Effector memory CD4-positive, alpha-beta T cell (primary cell): ENCODE measurements around the gene SMOC2.
"Not testable (repeated sequence)": the region's sequence is repeated elsewhere in the genome, so short reads cannot be mapped to it uniquely, and the experiment has no call there.

Experiments used
- DNase-seq, 3 donors: peaks; one replicate each; pipeline ENCODE4 v3.0.0-alpha.2; 2020
- H3K27ac ChIP-seq: 2 replicates; pipeline ENCODE4 v1.7.0; 2013; ENCODE audit warnings: mild to moderate bottlenecking, low read length, moderate library complexity; ENCODE audit not compliant: insufficient read depth, poor library complexity, severe bottlenecking
- H3K27me3 ChIP-seq: replicated peaks from 2 replicates; pipeline ENCODE4 v1.7.0; 2013; ENCODE audit warnings: mild to moderate bottlenecking, low read length; ENCODE audit not compliant: insufficient read depth, control insufficient read depth, poor library complexity, severe bottlenecking
- H3K36me3 ChIP-seq: 2 replicates; pipeline ENCODE4 v1.7.0; 2013; ENCODE audit warnings: mild to moderate bottlenecking, low read length, moderate library complexity; ENCODE audit not compliant: control insufficient read depth, insufficient read depth
- H3K4me1 ChIP-seq: 2 replicates; pipeline ENCODE4 v1.7.0; 2013; ENCODE audit warnings: low read length, mild to moderate bottlenecking; ENCODE audit not compliant: control insufficient read depth, insufficient read depth, poor library complexity, severe bottlenecking
- H3K4me3 ChIP-seq: 2 replicates; pipeline ENCODE4 v1.7.0; 2013; ENCODE audit warnings: low read length, low read depth, mild to moderate bottlenecking; ENCODE audit not compliant: insufficient read depth, poor library complexity, severe bottlenecking
- H3K9me3 ChIP-seq: 2 replicates; pipeline ENCODE4 v1.7.0; 2013; ENCODE audit warnings: mild to moderate bottlenecking, low read length, moderate library complexity; ENCODE audit not compliant: control insufficient read depth

The SMOC2 gene

GRCh38 chr6:168602576-168602975 is 161.6 kb downstream of the SMOC2 start:
- H3K36me3 ChIP-seq, result no peaks in the 10 kb centered on the region
- H3K4me1 ChIP-seq, result no peaks in the 10 kb centered on the region
- H3K9me3 ChIP-seq, result no peaks in the 10 kb centered on the region

GRCh38 chr6:168603234-168603633 is 162.2 kb downstream of the SMOC2 start:
- Histone ChIP-seq H3K9me3 (no peaks in the 10 kb centered on the region), H3K4me1 (no peaks in the 10 kb centered on the region), H3K27ac (no peak overlapping the region), H3K27me3 (no peaks in the 10 kb centered on the region), H3K36me3 (no peaks in the 10 kb centered on the region), H3K4me3 (no peak overlapping the region)
- DNase-seq, result no peak

More at GRCh38 chr6:168602576-168602975, 161.6 kb downstream of the SMOC2 start:
- Histone ChIP-seq H3K27ac (no peak overlapping the region), H3K27me3 (no peaks in the 10 kb centered on the region), H3K4me3 (no peak overlapping the region)
- DNase-seq, result no peak

GRCh38 chr6:168605964-168606363 is 165.0 kb downstream of the SMOC2 start:
- no peak overlapping the region for H3K27ac ChIP-seq
- no peaks in the 10 kb centered on the region for H3K36me3 ChIP-seq
- no peaks in the 10 kb centered on the region for H3K27me3 ChIP-seq
- H3K4me3 ChIP-seq, result no peak overlapping the region
- no peak for DNase-seq
- no peaks in the 10 kb centered on the region for H3K4me1 ChIP-seq
- H3K9me3 ChIP-seq, result no peaks in the 10 kb centered on the region

DNA sequence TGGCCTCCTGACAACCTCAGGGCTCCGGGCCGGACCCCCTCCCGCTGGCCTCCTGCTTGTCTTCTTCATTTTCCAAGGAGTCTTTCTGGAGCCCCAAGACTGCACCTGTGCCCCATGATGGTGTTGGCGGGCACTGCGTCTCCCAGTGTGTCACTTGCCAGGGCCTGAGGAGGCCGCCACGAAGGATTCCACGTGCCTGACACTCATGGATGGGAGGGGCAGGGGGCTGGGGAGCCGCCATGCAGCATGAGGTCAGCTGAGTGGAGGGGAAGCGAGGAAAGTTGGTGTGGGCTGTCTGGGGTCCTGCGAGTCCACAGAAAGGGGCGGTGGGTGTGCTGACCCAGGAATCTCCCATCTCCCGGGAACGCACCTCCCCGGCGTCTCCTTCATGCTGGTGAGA is 165.7 kb downstream of the SMOC2 start:
- H3K27ac ChIP-seq, result no peak overlapping the region
- H3K27me3 ChIP-seq, result no peaks in the 10 kb centered on the region
- no peak overlapping the region for H3K4me3 ChIP-seq
- H3K36me3 ChIP-seq, result no peaks in the 10 kb centered on the region
- DNase-seq, result no peak
- no peaks in the 10 kb centered on the region for H3K9me3 ChIP-seq
- H3K4me1 ChIP-seq, result no peaks in the 10 kb centered on the region

DNA sequence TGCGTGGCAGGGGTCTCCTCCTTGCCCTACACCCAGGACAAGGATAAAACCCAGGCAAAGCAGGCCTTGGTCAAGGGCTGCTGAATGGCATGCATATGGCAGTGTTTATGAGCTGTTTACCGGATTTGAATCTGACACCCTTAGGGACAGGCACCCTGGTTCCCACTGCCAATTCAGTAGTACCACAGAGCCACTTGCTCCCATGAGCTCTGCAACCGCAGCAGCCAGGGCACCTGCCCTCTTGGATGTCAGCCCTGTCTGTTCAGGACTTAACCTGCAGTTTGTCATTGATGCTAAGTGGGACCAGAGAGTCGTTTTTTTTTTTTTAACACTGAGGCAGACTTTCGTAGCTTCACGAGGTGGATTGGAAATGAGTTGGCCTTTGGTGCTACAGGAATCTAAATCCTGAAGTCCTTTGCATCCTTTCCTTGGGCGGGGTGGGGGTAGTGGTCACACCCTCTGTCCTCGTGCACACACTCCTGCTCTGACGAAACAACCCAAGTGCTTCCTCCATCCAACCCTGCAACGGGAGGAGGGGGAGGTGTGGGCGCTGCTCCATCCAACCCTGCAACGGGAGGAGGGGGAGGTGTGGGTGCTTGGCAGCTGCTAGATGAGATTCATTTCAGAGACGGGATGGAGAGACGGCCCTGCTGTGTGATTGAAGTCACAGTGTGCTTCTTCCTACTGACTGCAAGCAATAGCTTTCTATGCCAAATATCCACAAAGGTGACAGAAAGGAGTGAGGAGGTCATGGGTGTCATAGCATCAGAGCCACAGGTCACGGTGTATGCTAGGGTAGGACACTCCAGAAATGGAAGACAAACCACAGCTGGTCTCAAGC is 166.5 kb downstream of the SMOC2 start:
- Histone ChIP-seq H3K27ac (no peak overlapping the region), H3K27me3 (no peaks in the 10 kb centered on the region), H3K4me3 (no peak overlapping the region), H3K4me1 (no peaks in the 10 kb centered on the region), H3K36me3 (no peaks in the 10 kb centered on the region), H3K9me3 (no peaks in the 10 kb centered on the region)
- DNase-seq, result no peak

GRCh38 chr6:168608113-168608400 is 167.1 kb downstream of the SMOC2 start:
- no peak for DNase-seq
- Histone ChIP-seq H3K36me3 (no peaks in the 10 kb centered on the region), H3K9me3 (no peaks in the 10 kb centered on the region), H3K4me3 (no peak overlapping the region), H3K27me3 (no peaks in the 10 kb centered on the region), H3K27ac (no peak overlapping the region), H3K4me1 (no peaks in the 10 kb centered on the region)

- no peaks in the 10 kb centered on the region for H3K27me3 ChIP-seq
- no peak overlapping the region for H3K4me3 ChIP-seq
- no peak for DNase-seq
- H3K4me1 ChIP-seq, result no peaks in the 10 kb centered on the region
- H3K27ac ChIP-seq, result no peak overlapping the region
- no peaks in the 10 kb centered on the region for H3K9me3 ChIP-seq
- no peaks in the 10 kb centered on the region for H3K36me3 ChIP-seq
Observed at GRCh38 chr6:168609026-168609685, 168.2 kb downstream of the SMOC2 start.

GRCh38 chr6:168609914-168610490 is 169.0 kb downstream of the SMOC2 start:
- Histone ChIP-seq H3K27ac (no peak overlapping the region), H3K36me3 (no peaks in the 10 kb centered on the region), H3K9me3 (no peaks in the 10 kb centered on the region), H3K4me3 (no peak overlapping the region), H3K4me1 (no peaks in the 10 kb centered on the region), H3K27me3 (no peaks in the 10 kb centered on the region)
- no peak for DNase-seq

GRCh38 chr6:168610966-168611365 is 170.0 kb downstream of the SMOC2 start:
- not testable (repeated sequence) for H3K27me3 ChIP-seq, H3K36me3 ChIP-seq, H3K27ac ChIP-seq, H3K4me1 ChIP-seq, H3K4me3 ChIP-seq, H3K9me3 ChIP-seq, DNase-seq

- no peaks in the 10 kb centered on the region for H3K4me1 ChIP-seq
- no peaks in the 10 kb centered on the region for H3K27me3 ChIP-seq
- no peaks in the 10 kb centered on the region for H3K36me3 ChIP-seq
- H3K4me3 ChIP-seq, result no peak overlapping the region
- DNase-seq, result no peak
- H3K27ac ChIP-seq, result no peak overlapping the region
- no peaks in the 10 kb centered on the region for H3K9me3 ChIP-seq
Observed at GRCh38 chr6:168611691-168612090, 170.7 kb downstream of the SMOC2 start.
